Activated CD4-positive, alpha-beta T cell treated with anti-CD3 and anti-CD28 coated beads, Interleukin-2, Interleukin-6, amounts not matched to agents 100 ng/mL and 50 ng/mL, durations not matched to agents 16 hours and 8 hours (primary cell): Measurements from ENCODE around the gene SRP72.
"Not testable (repeated sequence)": the region's sequence is repeated elsewhere in the genome, so short reads cannot be mapped to it uniquely, and the experiment has no call there.

ENCODE experiments used
- DNase-seq: peaks from one replicate; pipeline ENCODE4 v3.0.0-alpha.2; 2020

The SRP72 gene, protein sequence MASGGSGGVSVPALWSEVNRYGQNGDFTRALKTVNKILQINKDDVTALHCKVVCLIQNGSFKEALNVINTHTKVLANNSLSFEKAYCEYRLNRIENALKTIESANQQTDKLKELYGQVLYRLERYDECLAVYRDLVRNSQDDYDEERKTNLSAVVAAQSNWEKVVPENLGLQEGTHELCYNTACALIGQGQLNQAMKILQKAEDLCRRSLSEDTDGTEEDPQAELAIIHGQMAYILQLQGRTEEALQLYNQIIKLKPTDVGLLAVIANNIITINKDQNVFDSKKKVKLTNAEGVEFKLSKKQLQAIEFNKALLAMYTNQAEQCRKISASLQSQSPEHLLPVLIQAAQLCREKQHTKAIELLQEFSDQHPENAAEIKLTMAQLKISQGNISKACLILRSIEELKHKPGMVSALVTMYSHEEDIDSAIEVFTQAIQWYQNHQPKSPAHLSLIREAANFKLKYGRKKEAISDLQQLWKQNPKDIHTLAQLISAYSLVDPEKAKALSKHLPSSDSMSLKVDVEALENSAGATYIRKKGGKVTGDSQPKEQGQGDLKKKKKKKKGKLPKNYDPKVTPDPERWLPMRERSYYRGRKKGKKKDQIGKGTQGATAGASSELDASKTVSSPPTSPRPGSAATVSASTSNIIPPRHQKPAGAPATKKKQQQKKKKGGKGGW

GRCh38 chr4:56467284-56468096 lies at the start of gene SRP72:
TSS of gene SRP72 (plus strand) at chr4:56467617. CDS start at chr4:56467636, 19 bp downstream.
- peak; percentile 92 for DNase-seq

DNA sequence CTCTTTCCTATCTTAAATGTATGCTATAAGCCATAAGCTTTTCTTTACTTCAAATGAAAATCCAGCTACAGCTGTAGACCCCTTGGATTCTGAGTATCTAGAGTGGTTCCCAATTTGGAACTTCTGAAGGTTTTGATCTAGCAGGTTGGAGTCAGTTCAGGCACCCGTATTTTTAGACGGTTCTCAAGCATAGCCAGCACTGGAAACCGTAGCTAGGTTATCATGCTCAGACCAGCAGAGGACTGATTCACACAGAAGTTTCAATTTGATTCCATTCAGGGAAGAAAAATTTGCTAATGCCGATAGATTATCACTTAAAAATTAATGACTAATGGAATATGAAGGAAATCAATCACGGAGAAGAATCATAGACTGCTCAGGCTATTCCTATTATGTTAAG lies 43.2 kb upstream of the SRP72 start:
- DNase-seq, result no peak

- DNase-seq, result no peak
Observed at GRCh38 chr4:56424697-56425514, 42.5 kb upstream of the SRP72 start.

DNA sequence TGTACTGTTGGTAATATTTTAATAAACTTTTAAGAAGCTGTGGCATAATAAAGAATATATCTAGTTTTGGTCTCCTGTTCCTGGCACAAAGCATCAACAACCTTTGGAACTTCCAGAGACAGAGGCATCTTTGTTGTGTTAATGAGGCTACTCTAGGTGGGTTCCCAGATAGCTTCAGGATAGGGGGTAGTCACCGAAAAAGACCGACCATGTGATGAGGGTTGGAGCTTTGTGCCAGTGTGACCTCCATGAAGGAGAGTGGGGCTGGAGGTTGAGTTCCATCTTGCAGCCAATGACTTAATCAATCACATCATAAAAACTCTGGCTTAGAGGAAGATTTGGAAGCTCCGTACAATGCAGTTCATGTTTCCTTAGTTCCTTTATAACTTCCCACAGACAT lies 41.9 kb upstream of the SRP72 start:
- DNase-seq, result no peak

DNA sequence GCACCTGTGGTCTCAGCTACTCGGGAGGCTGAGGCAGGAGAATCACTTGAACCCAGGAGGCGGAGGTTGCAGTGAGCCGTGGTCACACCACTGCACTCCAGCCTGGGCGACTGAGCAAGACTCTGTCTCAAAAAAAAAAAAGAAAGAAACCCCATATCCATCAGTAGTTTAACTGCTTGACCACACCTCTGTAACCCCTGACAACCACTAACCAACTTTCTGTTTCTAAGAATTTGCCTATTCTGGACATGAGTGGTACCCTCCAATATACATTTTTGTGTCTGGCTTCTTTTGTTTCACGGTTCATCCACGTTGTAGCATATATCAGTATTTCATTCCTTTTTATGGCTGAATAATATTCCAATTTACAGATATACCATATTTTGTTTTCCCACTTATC lies 41.1 kb upstream of the SRP72 start:
- no peak for DNase-seq

- no peak for DNase-seq
Observed at GRCh38 chr4:56427179-56427578, 40.2 kb upstream of the SRP72 start.

GRCh38 chr4:56430203-56430602 lies 37.2 kb upstream of the SRP72 start:
- DNase-seq, result no peak

- DNase-seq, result no peak
Observed at GRCh38 chr4:56433280-56433679, 34.1 kb upstream of the SRP72 start.

DNA sequence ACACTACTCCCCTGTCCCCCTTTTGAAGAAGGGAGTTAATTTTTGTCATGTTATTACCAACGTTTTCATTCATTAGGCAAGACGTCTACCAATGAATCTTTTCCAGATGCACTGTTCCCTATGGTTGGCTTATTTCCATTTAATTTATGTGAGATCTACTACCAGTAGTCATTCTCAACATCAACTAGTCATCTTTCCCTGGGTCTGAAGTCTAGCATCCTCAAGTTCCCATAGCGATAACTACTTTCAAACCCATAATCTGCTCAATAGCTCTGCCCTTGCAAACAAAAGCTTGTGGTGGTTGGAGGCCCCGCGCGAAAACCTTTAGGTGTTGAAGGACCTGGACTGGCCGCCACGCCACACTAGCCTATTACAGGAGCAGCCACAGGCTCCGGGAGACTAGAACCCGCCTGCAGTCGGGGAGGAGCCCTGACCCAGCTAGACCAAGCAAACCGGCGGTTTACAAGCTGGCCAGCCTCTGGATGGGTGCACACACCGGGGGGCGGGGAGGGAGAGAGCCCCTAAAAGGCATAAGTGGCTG lies 32.7 kb upstream of the SRP72 start:
- DNase-seq, result peak; percentile 57

DNA sequence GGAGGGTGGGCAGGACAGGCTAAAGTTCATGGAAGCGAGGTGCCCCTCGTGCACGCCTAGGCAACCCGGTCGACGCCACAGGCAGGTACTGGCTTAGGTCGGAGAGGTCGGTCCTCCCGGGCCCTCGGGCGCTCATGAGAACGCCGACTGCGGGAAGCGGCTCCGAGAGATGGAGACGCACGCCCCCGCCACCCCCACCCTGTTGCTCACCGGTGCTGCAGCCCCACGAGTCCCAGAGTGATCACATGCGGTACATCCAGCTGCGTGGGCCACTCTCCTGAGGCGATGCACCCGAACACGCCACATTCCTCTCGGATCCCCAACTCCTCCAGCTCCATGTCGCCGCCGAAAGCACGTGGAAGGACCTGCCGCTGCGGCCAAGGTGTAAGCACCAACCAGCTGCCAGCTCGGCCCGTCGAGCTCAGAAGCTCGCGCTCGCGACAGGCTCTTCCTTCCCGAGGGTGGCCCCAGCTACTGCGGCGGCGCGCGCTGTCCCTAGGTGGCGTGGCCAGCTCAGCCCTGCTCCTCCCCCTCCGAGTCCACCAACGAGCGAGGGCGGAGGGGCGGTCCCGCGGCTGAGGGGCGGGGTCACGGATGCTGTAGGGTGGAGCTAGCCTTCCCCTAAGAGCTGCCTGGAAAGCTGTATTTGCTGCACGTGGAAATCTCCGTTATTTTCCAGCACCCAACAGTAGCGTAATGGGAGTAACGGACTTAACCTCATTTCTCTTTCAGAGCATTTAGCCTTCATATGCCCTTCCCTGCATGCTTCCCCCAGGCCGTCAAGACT lies 32.1 kb upstream of the SRP72 start, which contains the start of gene PPAT:
Gene PPAT (minus strand): TSS at position 476 of the 787 bp plus-strand sequence. CDS start 138 bp downstream, at position 338.
- peak; percentile 98 for DNase-seq

- DNase-seq, result no peak
Observed at GRCh38 chr4:56438766-56439165, 28.7 kb upstream of the SRP72 start.

DNA sequence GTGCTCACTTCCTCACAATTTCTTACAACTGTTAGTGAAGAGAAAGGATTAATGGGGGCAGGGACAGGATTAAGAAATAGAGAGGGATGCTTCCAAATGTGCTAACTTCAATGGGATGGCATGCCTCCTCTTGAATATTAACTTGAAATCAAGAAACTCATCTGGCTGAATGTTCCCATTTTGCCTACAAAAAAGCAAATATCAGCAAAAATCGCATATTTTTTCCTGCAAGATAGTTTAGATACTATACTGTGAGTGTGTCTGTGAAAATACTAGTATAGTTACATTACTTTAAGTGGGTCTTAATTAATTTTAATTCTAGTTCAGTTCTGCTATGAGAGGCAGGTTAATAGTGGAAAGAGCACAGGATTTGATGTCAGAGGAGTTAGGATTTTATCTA lies 26.4 kb upstream of the SRP72 start:
- no peak for DNase-seq

- DNase-seq, result no peak
Observed at GRCh38 chr4:56444719-56445118, 22.7 kb upstream of the SRP72 start.

GRCh38 chr4:56445699-56446098 lies 21.7 kb upstream of the SRP72 start:
- no peak for DNase-seq

- DNase-seq, result no peak
Observed at GRCh38 chr4:56448301-56448700, 19.1 kb upstream of the SRP72 start.

GRCh38 chr4:56449475-56449874 lies 17.9 kb upstream of the SRP72 start:
- DNase-seq, result not testable (repeated sequence)

DNA sequence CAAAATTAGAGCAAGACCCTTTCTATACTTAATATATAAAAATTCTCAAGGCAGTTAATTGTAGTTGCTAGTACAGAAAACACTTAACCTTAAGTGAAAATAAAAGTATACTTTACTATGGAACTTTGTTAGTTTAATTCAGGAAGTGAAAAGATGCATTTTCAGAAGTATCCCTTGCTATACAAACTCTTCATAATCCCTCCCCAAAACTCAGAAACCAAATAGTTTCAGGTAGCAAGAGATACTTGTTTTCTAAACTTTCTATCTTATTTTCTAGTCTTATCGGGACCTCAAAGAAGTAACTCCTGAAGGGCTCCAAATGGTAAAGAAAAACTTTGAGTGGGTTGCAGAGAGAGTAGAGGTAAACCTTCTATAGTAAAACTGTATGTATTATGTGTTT lies 17.1 kb upstream of the SRP72 start:
- no peak for DNase-seq

DNA sequence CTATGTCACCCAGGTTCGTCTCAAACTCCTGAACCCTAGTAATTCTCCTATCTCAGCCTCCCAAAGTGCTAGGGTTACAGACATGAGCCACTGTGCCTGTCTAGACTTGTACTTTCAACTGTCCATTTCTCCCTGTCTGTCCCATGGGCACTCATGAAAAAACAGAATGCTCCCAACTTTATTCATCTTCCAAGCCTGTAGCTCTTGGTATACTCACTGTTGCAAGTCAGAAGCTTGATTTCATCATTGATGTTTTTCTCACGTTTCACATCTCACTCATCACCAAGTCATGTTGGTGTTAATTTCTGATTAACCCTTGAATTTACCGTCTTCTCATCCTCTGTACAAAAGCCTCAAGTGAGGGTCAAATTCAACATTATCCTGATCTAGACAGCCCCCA lies 7.3 kb upstream of the SRP72 start:
- no peak for DNase-seq

- no peak for DNase-seq
Observed at GRCh38 chr4:56462157-56462556, 5.3 kb upstream of the SRP72 start.

GRCh38 chr4:56463711-56464110 lies 3.7 kb upstream of the SRP72 start:
- no peak for DNase-seq

- no peak for DNase-seq
Observed at GRCh38 chr4:56464581-56464980, 2.8 kb upstream of the SRP72 start.
